Hepatocyte (in vitro differentiated cells): ENCODE data around the gene PRICKLE3.

ENCODE experiments used
- CTCF ChIP-seq: fragments of 200-600 bp; sonication (generic); IDR thresholded peaks from 2 replicates; pipeline ENCODE4 v1.5.1; 2016; ENCODE audit warnings: antibody characterized with exemption, mild to moderate bottlenecking; ENCODE audit not compliant: poor library complexity
- EZH2 ChIP-seq: fragments of 200-600 bp; sonication (generic); IDR thresholded peaks from 2 replicates; pipeline ENCODE4 v1.6.1; 2016; ENCODE audit warnings: antibody characterized with exemption, mild to moderate bottlenecking, borderline replicate concordance
- EZH2phosphoT487 ChIP-seq: fragments of 200-600 bp; sonication (generic); IDR thresholded peaks from one replicate; pipeline ENCODE4 v1.6.1; 2018; ENCODE audit warnings: antibody characterized with exemption, mild to moderate bottlenecking, low read depth, moderate library complexity; ENCODE audit not compliant: unreplicated experiment, severe bottlenecking

GRCh38 chrX:49189606-49190005 lies 3.4 kb upstream of the PRICKLE3 start:
- TF ChIP-seq CTCF (no peak), EZH2 (no peak), EZH2phosphoT487 (no peak)
